ENCODE measurements around the gene TRPC6.
"Not testable (repeated sequence)": the region's sequence is repeated elsewhere in the genome, so short reads cannot be mapped to it uniquely, and the experiment has no call there.

DNA sequence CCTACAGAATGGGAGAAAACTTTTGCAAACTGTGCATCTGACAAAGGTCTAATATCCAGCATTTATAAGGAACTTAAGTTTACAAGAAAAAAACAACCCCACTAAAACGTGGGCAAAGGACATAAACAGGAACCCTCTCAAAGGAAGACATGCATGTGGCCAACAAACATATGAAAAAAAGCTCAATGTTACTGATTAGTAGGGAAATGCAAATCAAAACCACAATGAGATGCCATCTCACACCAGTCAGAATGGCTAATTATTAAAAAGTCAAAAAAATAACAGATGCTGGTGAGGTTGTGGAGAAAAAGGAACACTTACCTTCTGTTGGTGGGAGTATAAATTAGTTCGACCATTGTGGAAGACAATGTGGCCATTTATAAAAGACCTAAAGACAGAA lies 145.1 kb downstream of the TRPC6 start:
- TF ChIP-seq, protein P1, sequence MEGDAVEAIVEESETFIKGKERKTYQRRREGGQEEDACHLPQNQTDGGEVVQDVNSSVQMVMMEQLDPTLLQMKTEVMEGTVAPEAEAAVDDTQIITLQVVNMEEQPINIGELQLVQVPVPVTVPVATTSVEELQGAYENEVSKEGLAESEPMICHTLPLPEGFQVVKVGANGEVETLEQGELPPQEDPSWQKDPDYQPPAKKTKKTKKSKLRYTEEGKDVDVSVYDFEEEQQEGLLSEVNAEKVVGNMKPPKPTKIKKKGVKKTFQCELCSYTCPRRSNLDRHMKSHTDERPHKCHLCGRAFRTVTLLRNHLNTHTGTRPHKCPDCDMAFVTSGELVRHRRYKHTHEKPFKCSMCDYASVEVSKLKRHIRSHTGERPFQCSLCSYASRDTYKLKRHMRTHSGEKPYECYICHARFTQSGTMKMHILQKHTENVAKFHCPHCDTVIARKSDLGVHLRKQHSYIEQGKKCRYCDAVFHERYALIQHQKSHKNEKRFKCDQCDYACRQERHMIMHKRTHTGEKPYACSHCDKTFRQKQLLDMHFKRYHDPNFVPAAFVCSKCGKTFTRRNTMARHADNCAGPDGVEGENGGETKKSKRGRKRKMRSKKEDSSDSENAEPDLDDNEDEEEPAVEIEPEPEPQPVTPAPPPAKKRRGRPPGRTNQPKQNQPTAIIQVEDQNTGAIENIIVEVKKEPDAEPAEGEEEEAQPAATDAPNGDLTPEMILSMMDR (IDR thresholded peaks at IDR 0.05) = not testable (repeated sequence)
- not testable (repeated sequence) for TF ChIP-seq POLR2A (IDR thresholded peaks at IDR 0.05)

All from lower leg skin (tissue), 3 donors.